PC-9 (cell line): ENCODE measurements around the gene PDE6C. TPM values are rescaled to one million over a fixed set of nuclear protein-coding genes. Genes with fewer than 3 reads are reported as not detected.

Source experiments
- BruUV-seq: library from RNA; stranded (reverse); fragments of 400-500 nt; replicated peaks from 2 replicates; lab custom pipeline; 2021; lab: Mats Ljungman, UMichigan
- CTCF ChIA-PET: fragments of 300-600 bp; sonication (Branson Sonifier 250); formaldehyde crosslinking; loops from one replicate; lab custom pipeline; 2022; ENCODE audit warnings: antibody characterized with exemption; lab: Charles Lee
- POLR2A ChIA-PET: fragments of 300-600 bp; sonication (Branson Sonifier 250); formaldehyde crosslinking; loops from one replicate; lab custom pipeline; 2022; ENCODE audit warnings: antibody characterized with exemption; ENCODE audit not compliant: unreplicated experiment; lab: Charles Lee
- DNase-seq, 2 experiments: peaks; one replicate each; pipeline versions ENCODE4 v3.0.0 to v3.0.0-alpha.2; 2015 to 2022; ENCODE audit warnings: mixed read lengths in 1 of 2
- H2AFZ ChIP-seq: fragments of 200-600 bp; sonication (generic); 2 replicates; pipeline ENCODE4 v1.8.1; 2017; ENCODE audit warnings: antibody characterized with exemption
- H3F3A ChIP-seq: fragments of 200-600 bp; sonication (generic); 2 replicates; pipeline ENCODE4 v1.8.1; 2017; ENCODE audit warnings: antibody characterized with exemption, mild to moderate bottlenecking, low read depth; ENCODE audit not compliant: insufficient read depth
- H3K27ac ChIP-seq: fragments of 200-600 bp; sonication (generic); 2 replicates; pipeline ENCODE4 v1.6.1; 2016; ENCODE audit warnings: mixed run types
- H3K27me3 ChIP-seq: fragments of 200-600 bp; sonication (generic); 2 replicates; pipeline ENCODE4 v1.6.1; 2016; ENCODE audit warnings: low read depth, mixed run types; ENCODE audit not compliant: insufficient read depth
- H3K36me3 ChIP-seq: fragments of 200-600 bp; sonication (generic); 2 replicates; pipeline ENCODE4 v1.6.1; 2016; ENCODE audit warnings: low read depth, mixed run types
- H3K4me1 ChIP-seq: fragments of 200-600 bp; sonication (generic); replicated peaks from 2 replicates; pipeline ENCODE4 v1.6.1; 2016; ENCODE audit warnings: mixed run types; ENCODE audit not compliant: insufficient read depth
- H3K4me2 ChIP-seq: fragments of 200-600 bp; sonication (generic); 2 replicates; pipeline ENCODE4 v1.6.1; 2017; ENCODE audit warnings: mixed run types
- H3K4me3 ChIP-seq: fragments of 200-600 bp; sonication (generic); 2 replicates; pipeline ENCODE4 v1.6.1; 2016; ENCODE audit warnings: mixed run types
- H3K79me2 ChIP-seq: fragments of 200-600 bp; sonication (generic); 2 replicates; pipeline ENCODE4 v1.6.1; 2017; ENCODE audit warnings: low read depth, mixed run types
- H3K9me2 ChIP-seq: fragments of 200-600 bp; sonication (generic); 2 replicates; pipeline ENCODE4 v1.8.1; 2017; ENCODE audit warnings: mild to moderate bottlenecking; ENCODE audit not compliant: insufficient read depth
- H3K9me3 ChIP-seq: fragments of 200-600 bp; sonication (generic); 2 replicates; pipeline ENCODE4 v1.8.1; 2016; ENCODE audit warnings: low read depth; ENCODE audit not compliant: insufficient read depth
- H4K20me1 ChIP-seq: fragments of 200-600 bp; sonication (generic); 2 replicates; pipeline ENCODE4 v1.8.1; 2017; ENCODE audit not compliant: insufficient read depth
- CTCF ChIP-seq: fragments of 200-600 bp; sonication (generic); conservative IDR thresholded peaks from 2 replicates; pipeline ENCODE4 v1.6.1; 2017; ENCODE audit warnings: mixed run types, antibody characterized with exemption, mild to moderate bottlenecking, moderate library complexity
- EZH2 ChIP-seq: fragments of 200-600 bp; sonication (generic); IDR thresholded peaks from 2 replicates; pipeline ENCODE4 v1.8.0; 2017; ENCODE audit warnings: antibody characterized with exemption, low read depth
- intact Hi-C: fragments of 100-400 bp; cut with micrococcal nuclease; formaldehyde crosslinking; loops from one replicate; pipeline ENCODE4 v1.10.0; 2022; ENCODE audit not compliant: unreplicated experiment
- total RNA-seq: library from RNA; stranded (reverse); gene quantifications from 2 replicates; pipeline ENCODE4 v1.2.3, GENCODE V29; 2021

PDE6C gene
- total RNA-seq, 1 experiment from 2014 or later: not detected

GRCh38 chr10:93666030-93666429 is 53.7 kb downstream of the PDE6C start:
- Histone ChIP-seq H3K9me3 (no peaks in the 10 kb centered on the region), H3K4me2 (no peak overlapping the region), H3K79me2 (no peaks in the 10 kb centered on the region), H2AFZ (no peak overlapping the region), H3K36me3 (no peaks in the 10 kb centered on the region; the same call in 1 of the 2 replicates), H3K27ac (no peak overlapping the region), H4K20me1 (no peaks in the 10 kb centered on the region), H3K9me2 (no peaks in the 10 kb centered on the region), H3F3A (no peaks in the 10 kb centered on the region), H3K4me3 (no peak overlapping the region), H3K4me1 (no peaks in the 10 kb centered on the region), H3K27me3 (no peaks in the 10 kb centered on the region)
- BruUV-seq: no TSS peak
- CTCF ChIA-PET: no interaction called here
- POLR2A ChIA-PET: no interaction called here
- intact Hi-C loops: no loop called here
- DNase-seq: no peak
- TF ChIP-seq CTCF (no peak), EZH2 (no peak)

- no TSS peak for BruUV-seq
- intact Hi-C loops: no loop called here
- ChIA-PET CTCF (no interaction called here), POLR2A (no interaction called here)
- H2AFZ ChIP-seq: no peak overlapping the region
- DNase-seq: no peak
- no peaks in the 10 kb centered on the region for H4K20me1 ChIP-seq
- H3K9me3 ChIP-seq: no peaks in the 10 kb centered on the region
- H3K4me1 ChIP-seq: no peaks in the 10 kb centered on the region
- H3K9me2 ChIP-seq: no peaks in the 10 kb centered on the region
- H3K27ac ChIP-seq: no peak overlapping the region
- H3F3A ChIP-seq: no peaks in the 10 kb centered on the region; the same call in 1 of the 2 replicates
- H3K4me3 ChIP-seq: no peak overlapping the region
- H3K79me2 ChIP-seq: no peaks in the 10 kb centered on the region
- no peak for TF ChIP-seq CTCF
- no peak for TF ChIP-seq EZH2
- no peak overlapping the region for H3K4me2 ChIP-seq
- H3K27me3 ChIP-seq: no peaks in the 10 kb centered on the region
- no peaks in the 10 kb centered on the region; the same call in 1 of the 2 replicates for H3K36me3 ChIP-seq
Measured at GRCh38 chr10:93667795-93668194, 55.5 kb downstream of the PDE6C start.

- no TSS peak for BruUV-seq
- Histone ChIP-seq H3K9me2 (no peaks in the 10 kb centered on the region), H3K27ac (no peak overlapping the region), H3K36me3 (no peaks in the 10 kb centered on the region; the same call in 1 of the 2 replicates), H4K20me1 (no peaks in the 10 kb centered on the region), H3K4me1 (no peaks in the 10 kb centered on the region), H3F3A (no peaks in the 10 kb centered on the region; the same call in 1 of the 2 replicates), H3K79me2 (no peaks in the 10 kb centered on the region), H3K4me3 (no peak overlapping the region), H3K9me3 (no peaks in the 10 kb centered on the region), H3K27me3 (no peaks in the 10 kb centered on the region), H3K4me2 (no peak overlapping the region), H2AFZ (no peak overlapping the region)
- CTCF ChIA-PET: no interaction called here
- TF ChIP-seq CTCF: no peak
- TF ChIP-seq EZH2: no peak
- no peak for DNase-seq
- POLR2A ChIA-PET: no interaction called here
- intact Hi-C loops: no loop called here
Measured at GRCh38 chr10:93670372-93670771, 58.0 kb downstream of the PDE6C start.
